Naive thymus-derived CD8-positive, alpha-beta T cell (primary cell): ENCODE results near the gene ZNF410. TPM values are rescaled to one million over a fixed set of nuclear protein-coding genes. Genes with fewer than 3 reads are reported as not detected.
"Not testable (repeated sequence)": the region's sequence is repeated elsewhere in the genome, so short reads cannot be mapped to it uniquely, and the experiment has no call there.

Experiments used
- ATAC-seq, 2 donors: fragments of 150-1000 bp; cut with Tn5 transposase in 1 of 2; sonication (Bioruptor Pico), chemical (Tn5 transposase) in 1 of 2; 1 replicate in 1 of 2; 2 replicates in 1 of 2; pipeline ENCODE4 v1.10.0; 2021; ENCODE audit warnings: mild to moderate bottlenecking in 2 of 2, moderate library complexity in 2 of 2
- POLR2A ChIA-PET: fragments of 350-600 bp; sonication (Branson Sonifier 250); formaldehyde crosslinking; loops from one replicate; lab custom pipeline; 2021; ENCODE audit warnings: antibody characterized with exemption; lab: Charles Lee
- DNase-seq, 10 donors: peaks; one replicate each; pipeline versions ENCODE4 v3.0.0 to v3.0.0-alpha.2; 2020 to 2022
- H3K27ac Mint-ChIP-seq, 10 donors: one replicate each; pipeline ENCODE4 v1.8.0; 2020 to 2022; ENCODE audit warnings: mild to moderate bottlenecking in 10 of 10, mixed read lengths in 10 of 10, moderate library complexity in 4 of 10, inconsistent platforms in 1 of 10
- H3K27me3 Mint-ChIP-seq, 5 donors: one replicate each; pipeline ENCODE4 v1.8.0; 2021 to 2022; ENCODE audit warnings: mixed read lengths in 5 of 5
- H3K36me3 Mint-ChIP-seq, 3 donors: one replicate each; pipeline ENCODE4 v1.8.0; 2020 to 2022; ENCODE audit warnings: mixed read lengths in 3 of 3, mild to moderate bottlenecking in 2 of 3, inconsistent platforms in 1 of 3
- H3K4me1 Mint-ChIP-seq, 4 donors: one replicate each; pipeline ENCODE4 v1.8.0; 2021 to 2022; ENCODE audit warnings: mixed read lengths in 4 of 4
- H3K4me3 Mint-ChIP-seq, 10 donors: one replicate each; pipeline ENCODE4 v1.8.0; 2020 to 2022; ENCODE audit warnings: mild to moderate bottlenecking in 10 of 10, mixed read lengths in 10 of 10, moderate library complexity in 6 of 10, inconsistent platforms in 1 of 10
- H3K9me3 Mint-ChIP-seq, 9 donors: one replicate each; pipeline ENCODE4 v1.8.0; 2020 to 2022; ENCODE audit warnings: mixed read lengths in 9 of 9, mild to moderate bottlenecking in 3 of 9, inconsistent platforms in 1 of 9, moderate library complexity in 1 of 9
- polyA plus RNA-seq, 3 donors: library from polyadenylated mRNA; unstranded; fragments of 300-500 nt; fragmentation: Illumina TruSeq; gene quantifications; one replicate each; pipeline ENCODE4 v1.2.3, GENCODE V29; 2021
- total RNA-seq, 8 experiments: library from RNA in 2 of 8; stranded (reverse) in 2 of 8; gene quantifications; one replicate each; pipeline ENCODE4 v1.2.3 and lab custom pipeline; 2021 to 2026

ZNF410 gene
- total and polyA plus RNA-seq, 5 experiments from 2014 or later = 50.6 to 64.8 (median 50.8) TPM

GRCh38 chr14:73863209-73863608 lies 23.4 kb upstream of the ZNF410 start:
- no peaks in the 10 kb centered on the region for H3K27me3 Mint-ChIP-seq
- H3K36me3 Mint-ChIP-seq = peaks cover 0 to 59% (median 23%) of the 10 kb centered on the region in 3 donors
- H3K4me3 Mint-ChIP-seq = no peak overlapping the region
- DNase-seq (no peak), ATAC-seq (no peak)
- H3K9me3 Mint-ChIP-seq = no peaks in the 10 kb centered on the region
- POLR2A ChIA-PET = interaction anchor here (0.7 kb wide), 1 partner anchor 312 kb away, joined by 5 read pairs; no protein-coding TSS in a partner anchor
- no peak overlapping the region for H3K27ac Mint-ChIP-seq
- H3K4me1 Mint-ChIP-seq = peaks cover 0 to 2% (median 0%) of the 10 kb centered on the region in 4 donors

DNA sequence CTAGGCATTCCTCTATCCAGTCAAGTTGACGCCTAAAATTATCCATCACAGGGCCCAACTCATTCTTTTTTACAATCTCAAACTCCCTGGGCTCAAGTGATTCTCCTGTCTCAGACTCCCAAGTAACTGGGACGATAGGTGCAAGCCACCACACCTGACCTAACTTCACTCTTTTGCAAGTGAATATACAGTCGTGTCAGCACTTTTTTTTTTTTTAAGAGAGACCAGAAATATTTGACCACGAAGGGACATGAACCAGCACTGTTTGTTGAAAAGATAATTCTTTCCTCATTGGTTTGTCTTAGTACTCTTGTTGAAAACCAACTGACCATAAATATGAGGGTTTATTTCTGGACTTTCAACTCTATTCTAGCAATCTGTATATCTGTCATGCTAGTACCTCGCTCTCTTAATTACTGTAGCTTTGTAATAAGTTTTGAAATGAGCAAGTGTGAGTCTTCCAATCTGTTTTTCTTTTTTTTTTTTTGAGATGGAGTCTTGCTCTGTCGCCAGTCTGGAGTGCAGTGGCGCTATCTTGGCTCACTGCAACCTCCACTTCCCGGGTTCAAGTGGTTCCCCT lies 21.0 kb upstream of the ZNF410 start:
- Mint-ChIP-seq H3K36me3 (peaks cover 0 to 62% (median 22%) of the 10 kb centered on the region in 3 donors), H3K27me3 (no peaks in the 10 kb centered on the region), H3K4me3 (no peak overlapping the region), H3K27ac (no peak overlapping the region), H3K4me1 (peaks cover 0 to 2% (median 0%) of the 10 kb centered on the region in 4 donors), H3K9me3 (no peaks in the 10 kb centered on the region)
- DNase-seq (no peak), ATAC-seq (no peak)
- POLR2A ChIA-PET = interaction anchor here (1.2 kb wide), 1 partner anchor 105 kb away, joined by 3 read pairs; no protein-coding TSS in a partner anchor

- DNase-seq, H3K4me1 Mint-ChIP-seq, ATAC-seq, H3K27me3 Mint-ChIP-seq, H3K9me3 Mint-ChIP-seq, H3K27ac Mint-ChIP-seq, H3K4me3 Mint-ChIP-seq: not testable (repeated sequence)
- H3K36me3 Mint-ChIP-seq = peaks cover 0 to 39% (median 10%) of the 10 kb centered on the region in 3 donors
- POLR2A ChIA-PET = interaction anchor here (0.6 kb wide), 1 partner anchor 67 kb away, joined by 3 read pairs; no protein-coding TSS in a partner anchor
Observed at GRCh38 chr14:73869754-73870153, 16.9 kb upstream of the ZNF410 start.

GRCh38 chr14:73870525-73871235 lies 16.0 kb upstream of the ZNF410 start:
- ATAC-seq (no peak), DNase-seq (no peak)
- no peaks in the 10 kb centered on the region for H3K27me3 Mint-ChIP-seq
- no peak overlapping the region for H3K4me3 Mint-ChIP-seq
- peaks cover 0 to 41% (median 8%) of the 10 kb centered on the region in 3 donors for H3K36me3 Mint-ChIP-seq
- no peaks in the 10 kb centered on the region for H3K9me3 Mint-ChIP-seq
- no peak overlapping the region for H3K27ac Mint-ChIP-seq
- peaks cover 0 to 2% (median 0%) of the 10 kb centered on the region in 4 donors for H3K4me1 Mint-ChIP-seq
- POLR2A ChIA-PET = interaction anchor here (0.6 kb wide), 1 partner anchor 68 kb away, joined by 3 read pairs; no protein-coding TSS in a partner anchor

DNA sequence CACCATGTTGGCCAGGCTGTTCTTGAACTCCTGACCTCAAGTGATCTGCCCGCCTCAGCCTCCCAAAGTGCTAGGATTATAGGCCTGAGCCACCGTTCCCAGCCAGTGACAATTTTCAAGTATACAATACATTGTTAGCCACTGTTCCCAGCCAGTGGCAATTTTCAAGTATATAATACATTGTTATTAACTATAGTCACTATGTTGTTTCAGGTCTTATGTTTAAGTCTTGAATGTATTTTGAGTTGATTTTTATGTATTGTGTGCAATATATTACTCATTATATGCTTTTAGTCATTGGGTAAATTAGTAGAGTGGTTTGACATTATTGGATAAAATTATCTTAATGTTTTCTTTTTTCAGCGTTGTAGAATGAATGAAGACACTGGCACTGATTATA lies 13.0 kb upstream of the ZNF410 start:
- DNase-seq = no peak
- no peak overlapping the region for H3K27ac Mint-ChIP-seq
- peaks cover 0 to 23% (median 5%) of the 10 kb centered on the region in 3 donors for H3K36me3 Mint-ChIP-seq
- POLR2A ChIA-PET = no interaction called here
- no peaks in the 10 kb centered on the region for H3K4me1 Mint-ChIP-seq
- H3K9me3 Mint-ChIP-seq = no peaks in the 10 kb centered on the region
- no peak overlapping the region for H3K4me3 Mint-ChIP-seq
- ATAC-seq = no peak
- no peaks in the 10 kb centered on the region for H3K27me3 Mint-ChIP-seq

DNA sequence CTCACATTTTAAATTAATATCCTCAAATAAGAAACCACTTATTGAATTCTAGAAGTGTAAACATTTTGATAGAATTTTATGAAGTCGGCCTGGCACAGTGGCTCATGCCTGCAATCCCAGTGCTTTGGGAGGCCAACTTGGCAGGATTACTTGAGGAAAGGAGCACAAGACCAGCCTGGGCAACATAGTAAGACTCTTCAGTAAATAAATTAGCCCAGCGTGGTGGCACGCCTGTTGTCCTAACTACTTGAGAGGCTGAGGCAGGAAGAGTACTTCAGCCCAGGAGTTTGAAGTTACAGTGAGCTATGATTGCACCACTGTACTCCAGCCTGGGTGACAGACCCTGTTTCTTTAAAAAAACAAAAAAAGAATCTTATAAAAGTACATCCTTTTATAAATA lies 8.9 kb upstream of the ZNF410 start:
- H3K27me3 Mint-ChIP-seq = no peaks in the 10 kb centered on the region
- no peaks in the 10 kb centered on the region for H3K4me1 Mint-ChIP-seq
- H3K4me3 Mint-ChIP-seq = no peak overlapping the region
- H3K36me3 Mint-ChIP-seq = peaks cover 0 to 18% (median 5%) of the 10 kb centered on the region in 3 donors
- H3K9me3 Mint-ChIP-seq = no peaks in the 10 kb centered on the region
- ATAC-seq (no peak), DNase-seq (no peak)
- H3K27ac Mint-ChIP-seq = no peak overlapping the region
- POLR2A ChIA-PET = interaction anchor here (0.6 kb wide), 1 partner anchor 178 kb away, joined by 4 read pairs; no protein-coding TSS in a partner anchor

- Mint-ChIP-seq H3K9me3 (no peaks in the 10 kb centered on the region), H3K4me1 (no peaks in the 10 kb centered on the region), H3K27me3 (no peaks in the 10 kb centered on the region), H3K36me3 (peaks cover 0 to 18% (median 5%) of the 10 kb centered on the region in 3 donors), H3K4me3 (no peak overlapping the region), H3K27ac (no peak overlapping the region)
- DNase-seq = no peak
- POLR2A ChIA-PET = no interaction called here
- no peak for ATAC-seq
Observed at GRCh38 chr14:73878436-73878835, 8.2 kb upstream of the ZNF410 start.

GRCh38 chr14:73879027-73879426 lies 7.6 kb upstream of the ZNF410 start:
- POLR2A ChIA-PET = no interaction called here
- Mint-ChIP-seq H3K4me3 (no peak overlapping the region), H3K27me3 (no peaks in the 10 kb centered on the region), H3K27ac (no peak overlapping the region), H3K36me3 (peaks cover 0 to 16% (median 5%) of the 10 kb centered on the region in 3 donors), H3K9me3 (no peaks in the 10 kb centered on the region), H3K4me1 (no peaks in the 10 kb centered on the region)
- DNase-seq (no peak), ATAC-seq (no peak)

DNA sequence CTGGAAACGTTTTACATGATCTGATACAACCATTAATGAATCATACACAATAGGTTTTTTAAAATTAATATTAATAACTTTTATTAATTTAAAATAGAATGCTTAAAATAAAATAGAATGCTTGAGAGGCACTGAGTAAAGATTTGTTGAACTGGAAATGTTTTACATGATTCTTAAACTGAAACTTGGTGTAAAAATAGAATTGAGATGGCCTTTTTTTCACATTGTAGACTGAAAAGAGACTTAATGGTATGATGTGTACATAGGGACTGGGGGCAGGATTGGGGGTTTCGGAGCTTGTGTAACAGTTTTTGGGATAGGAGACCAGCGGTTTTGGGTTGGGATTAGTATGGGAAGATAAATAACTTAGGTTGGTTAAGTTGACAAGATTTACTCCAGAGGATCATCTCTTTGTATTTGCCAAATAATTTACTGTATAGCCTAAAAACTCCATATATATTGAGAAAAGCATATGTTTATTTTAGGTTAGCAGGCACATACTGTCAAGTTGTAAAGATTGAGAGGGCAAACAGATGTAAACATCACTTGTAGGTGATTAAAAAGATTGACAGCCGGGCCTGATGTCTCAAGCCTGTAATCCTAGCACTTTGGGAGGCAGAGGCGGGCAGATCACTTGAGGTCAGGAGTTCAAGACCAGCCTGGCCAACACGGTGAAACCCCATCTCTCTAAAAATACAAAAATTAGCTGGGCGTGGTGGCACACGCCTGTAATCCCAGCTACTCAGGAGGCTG lies 2.0 kb upstream of the ZNF410 start:
- ATAC-seq (no peak), DNase-seq (no peak)
- Mint-ChIP-seq H3K27ac (peak overlapping the region in 9 of 10 donors; percentile 65 to 100 (median 99)), H3K9me3 (no peaks in the 10 kb centered on the region), H3K4me3 (peak overlapping the region; percentile 2 to 99 (median 96)), H3K27me3 (no peaks in the 10 kb centered on the region), H3K4me1 (peaks cover 18 to 46% (median 45%) of the 10 kb centered on the region in 4 donors), H3K36me3 (peaks cover 0 to 2% (median 0%) of the 10 kb centered on the region in 3 donors)
- POLR2A ChIA-PET = interaction anchor here (0.6 kb wide), 1 partner anchor 134 kb away, joined by 3 read pairs; no protein-coding TSS in a partner anchor

GRCh38 chr14:73887318-73887616 lies 608 bp downstream of the ZNF410 start:
- DNase-seq = no peak
- H3K36me3 Mint-ChIP-seq = peaks cover 0 to 16% (median 0%) of the 10 kb centered on the region in 3 donors

DNA sequence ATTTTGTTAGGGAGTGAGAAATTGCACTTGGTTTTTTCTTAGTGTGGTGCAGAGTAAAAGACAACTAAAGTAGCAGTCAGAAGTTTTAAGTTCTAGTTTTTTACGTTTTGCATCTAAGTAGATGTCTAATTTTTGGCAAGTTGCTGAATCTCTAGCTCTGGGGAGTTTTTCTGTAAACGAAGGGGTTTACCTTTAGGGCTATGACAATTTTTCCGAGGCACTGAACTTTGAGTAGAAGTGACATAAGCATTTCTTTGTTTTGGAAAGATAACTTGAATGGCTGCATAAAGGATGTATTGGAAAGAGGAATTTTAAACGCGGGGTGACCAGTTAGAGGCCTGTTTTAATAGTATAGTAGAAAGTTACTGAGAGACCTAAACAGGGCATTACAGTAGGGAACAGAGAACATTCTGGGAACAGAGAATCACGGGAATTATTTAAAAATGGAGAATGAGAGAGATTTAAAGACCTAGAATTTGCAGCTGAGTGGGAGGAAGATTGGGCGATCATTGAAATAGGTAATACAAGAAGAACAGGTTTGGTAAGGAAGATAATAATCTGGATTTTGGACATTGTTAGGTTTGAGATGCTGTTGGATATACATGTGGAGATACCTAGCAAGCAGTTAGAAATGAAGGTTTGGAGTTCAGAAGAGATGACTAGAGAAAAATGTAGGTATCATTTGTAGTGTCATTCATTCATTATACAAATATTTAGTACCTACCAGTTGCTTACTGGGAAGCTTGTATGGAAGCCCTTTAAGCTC lies 1.2 kb downstream of the ZNF410 start:
- peaks cover 25 to 60% (median 55%) of the 10 kb centered on the region in 4 donors for H3K4me1 Mint-ChIP-seq
- ATAC-seq = no peak
- no peaks in the 10 kb centered on the region for H3K9me3 Mint-ChIP-seq
- peak in 3 of 10 donors; percentile 13 to 32 (median 29) for DNase-seq
- H3K27ac Mint-ChIP-seq = peak overlapping the region; percentile 87 to 100 (median 99)
- H3K4me3 Mint-ChIP-seq = peak overlapping the region; percentile 94 to 99 (median 98)
- H3K27me3 Mint-ChIP-seq = no peaks in the 10 kb centered on the region
- peaks cover 0 to 19% (median 0%) of the 10 kb centered on the region in 3 donors for H3K36me3 Mint-ChIP-seq
- POLR2A ChIA-PET = interaction anchor here (0.5 to 1.8 kb wide), 5 partner anchors 36 to 131 kb away, joined by 3 to 14 read pairs (median 3); partner anchors contain the start of genes BBOF1, COQ6, ENTPD5 and FAM161B

More at GRCh38 chr14:73887318-73887616, 608 bp downstream of the ZNF410 start:
- Mint-ChIP-seq H3K4me3 (peak overlapping the region; percentile 94 to 99 (median 98)), H3K4me1 (peaks cover 25 to 60% (median 55%) of the 10 kb centered on the region in 4 donors), H3K27ac (peak overlapping the region; percentile 87 to 100 (median 99)), H3K27me3 (no peaks in the 10 kb centered on the region), H3K9me3 (no peaks in the 10 kb centered on the region)
- ATAC-seq = no peak
- POLR2A ChIA-PET = interaction anchor here (1.0 to 2.0 kb wide), 6 partner anchors 35 to 396 kb away, joined by 3 to 14 read pairs (median 5); partner anchors contain the start of genes ALDH6A1, BBOF1, COQ6 and ENTPD5

GRCh38 chr14:73888460-73888725 lies 1.7 kb downstream of the ZNF410 start:
- H3K27ac Mint-ChIP-seq = peak overlapping the region in 9 of 10 donors; percentile 98 to 100 (median 99)
- H3K36me3 Mint-ChIP-seq = peaks cover 0 to 21% (median 0%) of the 10 kb centered on the region in 3 donors
- ATAC-seq = no peak
- no peaks in the 10 kb centered on the region for H3K9me3 Mint-ChIP-seq
- H3K27me3 Mint-ChIP-seq = no peaks in the 10 kb centered on the region
- peak overlapping the region in 9 of 10 donors; percentile 30 to 99 (median 98) for H3K4me3 Mint-ChIP-seq
- no peak for DNase-seq
- H3K4me1 Mint-ChIP-seq = peaks cover 25 to 60% (median 55%) of the 10 kb centered on the region in 4 donors
- POLR2A ChIA-PET = interaction anchor here (0.5 to 0.9 kb wide), 4 partner anchors 37 to 177 kb away, joined by 3 to 5 read pairs (median 3); partner anchors contain the start of gene PTGR2
